ENCODE results near the gene SKIC8.

The SKIC8 gene

GRCh38 chr15:78291052-78291451 lies 8.4 kb downstream of the SKIC8 start:
- no peak for DNase-seq (ENCODE audit: low spot score)

- no peak for DNase-seq (ENCODE audit: low spot score)
These were observed 9.2 kb downstream of the SKIC8 start for GRCh38 chr15:78290222-78290621.

- no peak for DNase-seq (ENCODE audit: low spot score)
These were observed 14.7 kb downstream of the SKIC8 start for GRCh38 chr15:78284758-78285157.

- DNase-seq (ENCODE audit: low spot score): no peak
These were observed 17.1 kb downstream of the SKIC8 start for GRCh38 chr15:78282324-78282723.

GRCh38 chr15:78280319-78281072 lies 18.9 kb downstream of the SKIC8 start:
- no peak for DNase-seq (ENCODE audit: low spot score)

- DNase-seq (ENCODE audit: low spot score): peak; percentile 81
These were observed 23.1 kb downstream of the SKIC8 start for GRCh38 chr15:78276064-78276943.

- DNase-seq (ENCODE audit: low spot score): peak; percentile 37
These were observed 24.4 kb downstream of the SKIC8 start for GRCh38 chr15:78274994-78275393.

- DNase-seq (ENCODE audit: low spot score): no peak
These were observed 26.6 kb downstream of the SKIC8 start for GRCh38 chr15:78272776-78273175.

- no peak for DNase-seq (ENCODE audit: low spot score)
These were observed 27.1 kb downstream of the SKIC8 start for GRCh38 chr15:78272316-78272715.

- no peak for DNase-seq (ENCODE audit: low spot score)
These were observed 32.6 kb downstream of the SKIC8 start for GRCh38 chr15:78266806-78267205.

- DNase-seq (ENCODE audit: low spot score): no peak
These were observed 33.2 kb downstream of the SKIC8 start for GRCh38 chr15:78266229-78266628.

GRCh38 chr15:78265752-78266224 lies 33.6 kb downstream of the SKIC8 start:
- peak; percentile 48 for DNase-seq (ENCODE audit: low spot score)

GRCh38 chr15:78265137-78265460 lies 34.3 kb downstream of the SKIC8 start:
- peak; percentile 20 for DNase-seq (ENCODE audit: low spot score)

- peak; percentile 53 for DNase-seq (ENCODE audit: low spot score)
These were observed 34.9 kb downstream of the SKIC8 start, which contains the start of gene DNAJA4 for GRCh38 chr15:78264304-78265136. TSS of gene DNAJA4 (plus strand) at chr15:78264562. CDS start at chr15:78264764, 202 bp downstream.

GRCh38 chr15:78263907-78264303 lies 35.5 kb downstream of the SKIC8 start:
- DNase-seq (ENCODE audit: low spot score): peak; percentile 71

- DNase-seq (ENCODE audit: low spot score): peak; percentile 88
These were observed 36.0 kb downstream of the SKIC8 start for GRCh38 chr15:78263351-78263781.

- no peak for DNase-seq (ENCODE audit: low spot score)
These were observed 38.3 kb downstream of the SKIC8 start for GRCh38 chr15:78261062-78261461.

- no peak for DNase-seq (ENCODE audit: low spot score)
These were observed 38.9 kb downstream of the SKIC8 start for GRCh38 chr15:78260489-78260888.

- no peak for DNase-seq (ENCODE audit: low spot score)
These were observed 40.2 kb downstream of the SKIC8 start for GRCh38 chr15:78259232-78259631.

- DNase-seq (ENCODE audit: low spot score): no peak
These were observed 41.7 kb downstream of the SKIC8 start for GRCh38 chr15:78257681-78258080.

- DNase-seq (ENCODE audit: low spot score): no peak
These were observed 43.4 kb downstream of the SKIC8 start for GRCh38 chr15:78256044-78256437.

GRCh38 chr15:78255421-78256043 lies 43.9 kb downstream of the SKIC8 start:
- DNase-seq (ENCODE audit: low spot score): no peak
